ENCODE measurements around the gene TMEM179B.

- no peak for TF ChIP-seq POLR2A (IDR thresholded peaks at IDR 0.05)
- TF ChIP-seq CTCF (IDR thresholded peaks at IDR 0.05) = no peak
These were observed 2.4 kb downstream of the TMEM179B start for GRCh38 chr11:62789576-62789975.
